ENCODE results near the gene CRY2.
"Not testable (repeated sequence)": the region's sequence is repeated elsewhere in the genome, so short reads cannot be mapped to it uniquely, and the experiment has no call there.

The CRY2 gene

DNA sequence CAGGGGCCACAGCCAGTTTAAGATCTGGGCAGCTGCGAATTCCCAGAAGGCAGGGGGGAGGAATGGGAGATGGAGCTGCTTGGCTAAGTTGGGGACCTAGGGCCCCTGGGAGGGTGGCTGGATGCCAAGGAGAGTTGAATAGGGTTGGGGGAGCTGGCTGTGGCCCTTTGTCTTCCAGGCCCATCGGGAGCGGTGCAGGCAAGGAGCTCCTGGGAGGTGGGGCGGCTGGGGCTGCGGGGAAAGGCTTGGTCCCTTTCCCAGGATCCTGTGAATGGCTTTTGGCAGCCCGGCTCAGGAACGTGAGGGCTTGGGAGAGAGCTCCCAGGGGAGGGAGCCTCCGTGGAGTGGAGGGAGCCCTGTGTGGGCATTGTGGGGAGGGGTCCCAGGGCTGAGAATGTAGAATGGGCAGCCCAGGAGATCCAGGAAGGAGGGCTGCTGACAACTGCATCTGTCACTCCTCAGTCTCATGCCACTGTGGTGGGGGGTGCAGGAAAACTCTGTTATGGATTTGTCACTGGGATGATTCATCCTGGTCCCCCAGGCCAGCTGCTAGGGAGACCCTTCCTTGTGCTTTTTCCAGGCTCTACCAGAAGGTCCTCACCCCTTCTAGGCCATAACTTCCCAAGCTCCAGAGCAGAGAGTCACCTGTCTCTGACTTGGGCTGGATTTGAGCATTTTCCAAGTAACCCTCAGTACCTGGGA lies 53.8 kb downstream of the CRY2 start:
- DNase-seq, result no peak

DNA sequence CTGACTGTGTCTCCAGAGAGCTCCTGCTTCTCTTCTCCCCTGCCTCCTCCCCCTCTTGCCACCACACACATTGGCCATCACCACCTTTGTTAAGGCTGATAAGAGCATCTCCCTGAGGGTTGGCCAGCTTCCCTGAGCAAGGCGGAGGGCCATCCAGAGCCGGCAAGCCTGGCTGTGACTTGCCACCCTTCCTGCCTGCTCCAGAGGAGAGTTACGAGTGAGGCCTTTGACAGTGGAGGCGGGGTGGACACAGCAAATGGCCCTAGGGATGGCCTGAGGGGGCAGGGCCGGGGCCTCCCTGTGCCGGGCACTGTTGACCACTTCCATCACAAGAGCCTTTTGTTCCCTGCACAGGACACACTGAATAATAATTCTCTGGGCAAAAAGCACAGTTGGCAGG lies 54.4 kb downstream of the CRY2 start:
- DNase-seq, result no peak

DNA sequence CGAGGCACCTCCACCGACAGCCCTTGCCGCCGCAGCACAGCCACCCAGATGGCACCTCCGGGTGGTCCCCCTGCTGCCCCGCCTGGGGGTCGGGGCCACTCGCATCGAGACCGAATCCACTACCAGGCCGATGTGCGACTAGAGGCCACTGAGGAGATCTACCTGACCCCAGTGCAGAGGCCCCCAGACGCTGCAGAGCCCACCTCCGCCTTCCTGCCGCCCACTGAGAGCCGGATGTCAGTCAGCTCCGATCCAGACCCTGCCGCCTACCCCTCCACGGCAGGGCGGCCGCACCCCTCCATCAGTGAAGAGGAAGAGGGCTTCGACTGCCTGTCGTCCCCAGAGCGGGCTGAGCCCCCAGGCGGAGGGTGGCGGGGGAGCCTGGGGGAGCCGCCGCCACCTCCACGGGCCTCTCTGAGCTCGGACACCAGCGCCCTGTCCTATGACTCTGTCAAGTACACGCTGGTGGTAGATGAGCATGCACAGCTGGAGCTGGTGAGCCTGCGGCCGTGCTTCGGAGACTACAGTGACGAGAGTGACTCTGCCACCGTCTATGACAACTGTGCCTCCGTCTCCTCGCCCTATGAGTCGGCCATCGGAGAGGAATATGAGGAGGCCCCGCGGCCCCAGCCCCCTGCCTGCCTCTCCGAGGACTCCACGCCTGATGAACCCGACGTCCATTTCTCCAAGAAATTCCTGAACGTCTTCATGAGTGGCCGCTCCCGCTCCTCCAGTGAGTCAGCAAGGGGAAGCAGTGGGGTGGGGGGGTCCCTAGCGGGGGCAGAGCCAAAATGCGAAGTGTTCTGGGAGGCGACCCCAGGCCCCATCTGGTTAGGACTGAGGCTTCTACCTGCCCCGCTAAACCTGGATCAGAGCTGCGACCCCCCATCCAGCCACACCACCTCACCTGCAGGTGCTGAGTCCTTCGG lies 55.4 kb downstream of the CRY2 start:
- DNase-seq, result no peak

DNA sequence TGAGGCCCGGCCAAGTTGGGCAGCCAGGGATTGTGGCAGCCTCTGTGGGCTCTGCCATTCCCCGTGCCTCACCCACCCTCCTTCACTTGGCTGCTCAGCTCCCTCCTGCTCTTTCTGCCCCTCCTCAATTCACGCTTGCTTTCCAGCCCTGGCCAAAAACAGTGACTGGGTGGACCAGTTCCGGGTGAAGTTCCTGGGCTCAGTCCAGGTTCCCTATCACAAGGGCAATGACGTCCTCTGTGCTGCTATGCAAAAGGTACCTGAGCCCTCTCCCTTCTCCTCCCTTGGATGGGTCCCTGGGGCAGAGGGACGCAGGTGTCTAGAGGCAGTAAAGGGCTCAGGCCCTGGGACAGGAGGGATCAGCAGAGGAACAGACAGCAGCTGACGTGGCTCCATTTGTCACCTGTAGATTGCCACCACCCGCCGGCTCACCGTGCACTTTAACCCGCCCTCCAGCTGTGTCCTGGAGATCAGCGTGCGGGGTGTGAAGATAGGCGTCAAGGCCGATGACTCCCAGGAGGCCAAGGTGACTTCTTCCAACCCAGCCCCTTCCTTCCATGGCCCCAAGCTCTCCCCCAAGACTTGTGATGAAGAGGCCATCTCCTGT lies 57.1 kb downstream of the CRY2 start:
- DNase-seq, result no peak

DNA sequence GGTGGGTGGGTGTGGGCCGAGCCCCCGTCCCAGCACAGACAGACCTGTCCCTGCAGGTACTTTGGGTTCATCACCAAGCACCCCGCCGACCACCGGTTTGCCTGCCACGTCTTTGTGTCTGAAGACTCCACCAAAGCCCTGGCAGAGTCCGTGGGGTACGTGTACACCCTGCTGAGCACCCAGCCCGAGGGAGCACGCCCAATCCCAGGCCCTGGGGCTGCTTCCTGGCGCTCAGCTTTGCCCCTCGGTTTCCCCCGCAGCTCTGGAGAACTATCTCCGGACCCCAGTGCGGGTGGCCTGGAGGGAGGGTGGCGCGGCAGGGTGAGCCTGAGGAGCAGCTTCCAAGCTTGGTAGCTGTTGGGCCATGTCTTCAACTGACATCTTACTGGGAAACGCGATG lies 57.8 kb downstream of the CRY2 start:
- DNase-seq, result no peak

DNA sequence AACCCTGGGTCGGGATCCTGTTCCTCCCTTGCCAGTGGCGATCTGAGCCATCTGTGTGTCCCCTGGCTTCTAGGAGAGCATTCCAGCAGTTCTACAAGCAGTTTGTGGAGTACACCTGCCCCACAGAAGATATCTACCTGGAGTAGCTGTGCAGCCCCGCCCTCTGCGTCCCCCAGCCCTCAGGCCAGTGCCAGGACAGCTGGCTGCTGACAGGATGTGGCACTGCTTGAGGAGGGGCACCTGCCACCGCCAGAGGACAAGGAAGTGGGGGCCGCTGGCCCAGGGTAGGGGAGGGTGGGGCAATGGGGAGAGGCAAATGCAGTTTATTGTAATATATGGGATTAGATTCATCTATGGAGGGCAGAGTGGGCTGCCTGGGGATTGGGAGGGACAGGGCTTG lies 58.3 kb downstream of the CRY2 start:
- DNase-seq, result not testable (repeated sequence)

DNA sequence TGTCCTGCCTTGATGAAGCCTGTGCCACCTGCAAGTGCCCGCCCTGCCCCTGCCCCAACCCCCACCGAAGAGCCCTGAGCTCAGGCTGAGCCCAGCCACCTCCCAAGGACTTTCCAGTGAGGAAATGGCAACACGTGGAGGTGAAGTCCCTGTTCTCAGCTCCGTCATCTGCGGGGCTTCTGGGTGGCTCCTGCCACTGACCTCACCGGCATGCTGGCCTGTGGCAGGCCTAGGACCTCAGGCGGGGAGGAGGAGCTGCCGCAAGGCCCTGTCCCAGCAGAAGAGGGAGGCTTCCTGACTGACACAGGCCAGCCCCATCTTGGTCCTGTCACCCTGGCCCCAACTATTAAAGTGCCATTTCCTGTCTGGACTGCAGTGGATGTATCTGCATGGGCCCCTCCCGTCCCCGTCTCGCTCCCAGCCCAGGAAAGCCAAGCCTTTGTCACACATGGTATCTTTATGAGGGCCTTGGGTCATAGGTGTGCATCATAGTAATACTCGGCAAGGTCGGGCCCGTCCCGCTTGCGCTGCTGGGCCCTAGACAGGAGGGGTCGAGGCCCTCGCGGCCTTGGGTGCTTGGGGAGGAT lies 58.9 kb downstream of the CRY2 start:
- no peak for DNase-seq

DNA sequence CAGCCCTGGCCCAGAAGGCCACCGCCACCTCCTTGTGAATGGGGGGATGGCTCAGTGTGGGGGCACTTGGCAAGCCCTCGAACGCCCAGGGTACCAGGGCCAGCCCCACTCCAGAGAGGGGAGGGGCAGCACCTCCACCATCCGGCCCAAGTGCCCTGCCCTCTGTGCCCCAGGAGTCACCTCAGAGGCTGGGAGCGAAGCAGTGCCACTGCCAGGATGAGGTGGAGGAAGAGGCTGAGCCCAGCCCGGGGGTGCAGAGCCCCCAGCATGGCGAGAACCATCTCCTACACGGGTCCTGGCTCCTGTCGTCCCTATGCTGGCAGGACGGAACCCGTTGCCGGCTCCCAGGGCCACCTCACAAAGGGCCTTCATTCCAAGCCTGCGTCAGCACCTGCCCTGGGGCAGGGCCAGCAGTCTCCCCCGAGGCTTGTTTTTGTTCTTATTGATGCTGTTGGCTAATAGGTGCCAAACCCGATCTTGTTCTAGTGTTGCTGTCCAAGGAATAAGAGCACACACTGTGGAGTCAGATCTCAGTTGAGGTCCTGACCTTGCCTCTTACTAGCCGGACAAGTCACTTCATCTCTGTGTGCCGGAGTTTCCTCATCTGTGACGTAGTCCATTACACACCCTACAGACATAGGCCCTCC lies 59.8 kb downstream of the CRY2 start, which contains the start of gene FREY1:
Gene FREY1 (minus strand): TSS at position 307 of the 647 bp plus-strand sequence. CDS start 26 bp downstream, at position 281.
- DNase-seq, result no peak

DNA sequence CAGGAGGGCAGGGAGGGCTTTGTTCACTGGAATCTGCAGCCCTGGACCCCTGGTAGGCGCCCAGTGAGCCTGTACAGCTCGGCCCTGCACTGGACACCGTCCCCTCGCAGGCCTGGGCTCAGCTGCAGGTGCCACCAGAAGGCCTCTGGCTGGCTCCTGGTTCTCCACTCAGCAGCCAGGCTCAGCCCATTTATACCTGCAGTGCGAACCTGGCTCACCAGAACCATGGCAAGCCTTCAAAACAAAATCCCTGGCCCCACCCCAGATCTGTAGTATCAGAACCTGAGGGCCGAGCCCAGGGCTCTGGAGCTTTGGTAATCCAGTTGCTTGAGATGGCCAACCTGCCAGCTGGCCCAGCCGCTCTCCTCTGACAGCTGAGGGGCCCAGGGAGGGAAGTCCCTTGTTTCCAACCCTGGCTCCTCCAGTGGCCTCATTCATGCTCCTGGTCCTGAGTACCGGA lies 60.7 kb downstream of the CRY2 start:
- no peak for DNase-seq

DNA sequence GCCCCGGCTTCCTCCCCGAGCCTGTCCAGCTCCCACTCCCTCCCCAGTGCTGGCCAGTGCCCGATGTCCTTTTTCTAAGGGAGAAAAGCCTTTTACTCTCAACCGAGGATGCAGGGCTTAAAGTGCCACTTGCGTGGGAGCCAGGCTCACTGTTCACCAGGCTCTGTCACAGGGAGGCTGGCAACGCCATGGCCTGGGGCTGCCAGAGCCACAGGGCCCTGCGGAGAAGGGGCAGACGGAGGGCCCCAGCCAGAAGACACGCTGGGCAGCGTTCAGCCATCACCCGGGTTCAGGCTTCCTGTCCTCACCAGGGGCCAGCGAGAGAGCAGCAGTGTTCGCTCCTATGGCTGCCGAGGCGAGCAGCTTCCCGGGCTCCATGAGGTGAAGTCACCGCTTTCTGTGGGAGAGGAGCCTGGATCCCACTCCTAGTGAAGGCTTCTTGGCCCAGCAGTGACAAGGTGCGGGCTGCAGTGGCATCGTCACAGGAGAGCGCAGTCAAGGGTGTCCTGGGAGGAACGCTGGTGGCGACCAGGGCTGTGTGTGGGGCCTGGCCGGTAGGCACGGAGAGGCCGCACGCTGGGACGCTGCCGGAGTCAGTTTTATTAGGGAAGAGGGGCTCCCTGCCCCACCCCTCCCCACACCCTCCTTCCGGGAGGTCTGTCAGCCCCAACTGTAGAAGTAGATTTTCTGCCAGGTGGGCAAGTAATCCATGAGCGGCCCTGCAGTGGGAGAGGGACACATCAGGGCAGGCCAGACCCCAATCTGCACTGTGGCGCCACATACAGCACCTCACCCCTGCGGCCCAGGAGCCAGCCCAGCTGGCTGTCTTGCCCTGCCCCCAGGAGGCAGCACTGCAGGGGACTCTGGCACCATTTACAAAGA lies 62.6 kb downstream of the CRY2 start:
- DNase-seq, result no peak

DNA sequence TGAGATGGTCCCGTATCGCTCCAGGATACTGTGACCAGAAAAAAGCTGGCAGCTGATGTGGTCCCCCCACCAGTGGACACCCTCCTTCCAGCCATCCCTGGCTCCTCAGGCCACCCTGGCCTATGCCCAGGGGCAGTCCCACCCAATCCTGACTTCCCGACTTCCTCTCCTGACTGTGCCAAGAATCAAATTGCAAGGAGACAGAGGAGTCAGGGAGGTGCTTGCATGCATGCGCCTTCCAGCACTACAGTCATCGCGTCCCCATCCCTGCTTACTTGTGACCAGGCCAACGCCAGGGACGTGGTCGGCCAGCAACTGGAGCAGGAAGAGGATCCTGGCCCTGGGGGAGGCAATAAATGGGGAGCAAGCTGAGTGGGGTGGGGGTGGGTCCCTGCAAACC lies 63.3 kb downstream of the CRY2 start:
- DNase-seq, result no peak

DNA sequence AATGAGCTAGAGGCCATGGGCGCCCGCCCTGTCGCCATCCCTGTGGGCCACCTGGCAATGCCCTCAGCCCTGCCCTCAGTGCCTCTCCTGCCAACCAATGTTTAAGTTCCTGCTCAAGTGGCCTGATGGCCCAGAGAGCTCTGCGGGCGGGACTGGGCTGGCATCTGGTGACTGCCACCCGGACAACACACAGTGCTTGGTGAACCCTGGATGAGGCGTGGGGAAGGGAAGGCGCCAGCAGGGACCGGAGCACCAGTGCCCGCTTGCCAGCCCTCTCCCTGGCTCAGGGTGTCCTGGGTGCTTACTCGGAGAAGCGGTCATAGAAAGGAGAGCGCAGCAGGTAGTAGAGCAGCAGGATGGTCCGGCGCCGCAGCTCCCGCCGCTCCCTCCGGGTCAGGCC lies 66.2 kb downstream of the CRY2 start:
- no peak for DNase-seq

DNA sequence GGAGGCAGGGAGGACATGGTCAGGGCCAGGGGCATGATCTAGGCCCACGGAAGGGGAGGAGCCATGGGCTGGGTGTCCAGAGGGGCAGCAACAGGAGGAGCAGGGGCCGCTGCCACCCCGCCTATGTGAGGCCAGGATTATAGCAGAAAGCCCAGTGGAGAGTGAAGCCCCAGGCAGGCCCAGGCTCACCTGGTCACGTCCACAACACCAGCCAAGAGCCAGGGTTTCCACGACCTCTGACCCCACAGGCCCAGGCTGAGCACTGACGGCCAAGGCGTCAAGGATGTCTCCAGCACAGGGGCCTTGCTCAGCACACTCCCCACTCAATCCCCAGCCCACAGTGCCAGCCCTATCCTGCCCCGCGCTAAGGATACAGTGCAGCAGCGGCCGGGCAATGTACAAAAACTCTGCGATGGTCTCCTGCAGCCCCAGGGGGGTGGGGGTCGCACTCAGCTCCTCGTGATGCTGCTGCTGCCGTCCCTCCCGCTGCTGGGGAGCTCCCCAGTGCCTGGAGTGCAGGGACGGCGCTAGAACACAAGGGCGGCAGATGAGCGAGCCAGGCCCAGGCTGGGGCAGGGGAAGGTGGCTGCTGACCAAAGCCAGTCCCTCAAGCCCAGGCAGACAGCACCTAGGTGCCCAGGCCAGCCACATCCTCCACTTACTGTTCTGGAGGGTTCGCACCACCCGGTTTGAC lies 66.8 kb downstream of the CRY2 start:
- no peak for DNase-seq

DNA sequence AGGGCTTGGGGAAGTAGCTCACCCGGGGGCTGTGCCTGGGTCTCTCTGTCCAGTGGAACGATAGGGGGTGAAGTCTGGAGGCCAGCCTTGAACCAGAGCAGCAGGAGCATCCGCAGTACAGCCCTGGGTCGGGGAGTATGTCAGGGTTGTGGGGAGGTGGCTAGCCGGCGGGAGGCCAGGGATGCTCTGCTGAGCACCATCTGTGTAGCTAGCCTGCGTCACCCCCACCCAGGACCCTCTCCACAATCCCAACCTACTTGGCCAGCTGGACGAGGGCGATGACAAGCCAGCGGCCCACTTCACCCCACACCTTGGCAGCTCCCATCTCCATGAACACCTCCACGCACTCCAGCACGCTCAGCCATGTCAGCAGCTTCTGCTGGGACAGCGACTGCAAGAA lies 68.2 kb downstream of the CRY2 start:
- DNase-seq, result no peak

DNA sequence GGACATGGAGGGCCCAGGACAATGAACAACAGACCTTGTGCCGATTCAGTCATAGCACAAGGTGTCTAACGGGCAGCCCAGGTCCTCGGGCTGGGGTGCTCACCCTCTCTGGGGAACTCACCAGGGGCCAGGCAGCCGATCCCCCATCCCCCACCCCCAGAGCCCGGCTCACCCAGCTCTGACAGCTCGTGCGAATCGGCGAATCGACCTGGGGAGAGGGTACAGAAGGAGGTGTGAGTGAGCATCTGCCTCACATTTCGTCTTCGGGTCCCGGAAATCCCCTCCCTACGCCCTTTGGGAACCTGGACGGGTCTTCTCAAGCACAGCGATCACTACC lies 70.0 kb downstream of the CRY2 start:
- DNase-seq, result peak; percentile 23

DNA sequence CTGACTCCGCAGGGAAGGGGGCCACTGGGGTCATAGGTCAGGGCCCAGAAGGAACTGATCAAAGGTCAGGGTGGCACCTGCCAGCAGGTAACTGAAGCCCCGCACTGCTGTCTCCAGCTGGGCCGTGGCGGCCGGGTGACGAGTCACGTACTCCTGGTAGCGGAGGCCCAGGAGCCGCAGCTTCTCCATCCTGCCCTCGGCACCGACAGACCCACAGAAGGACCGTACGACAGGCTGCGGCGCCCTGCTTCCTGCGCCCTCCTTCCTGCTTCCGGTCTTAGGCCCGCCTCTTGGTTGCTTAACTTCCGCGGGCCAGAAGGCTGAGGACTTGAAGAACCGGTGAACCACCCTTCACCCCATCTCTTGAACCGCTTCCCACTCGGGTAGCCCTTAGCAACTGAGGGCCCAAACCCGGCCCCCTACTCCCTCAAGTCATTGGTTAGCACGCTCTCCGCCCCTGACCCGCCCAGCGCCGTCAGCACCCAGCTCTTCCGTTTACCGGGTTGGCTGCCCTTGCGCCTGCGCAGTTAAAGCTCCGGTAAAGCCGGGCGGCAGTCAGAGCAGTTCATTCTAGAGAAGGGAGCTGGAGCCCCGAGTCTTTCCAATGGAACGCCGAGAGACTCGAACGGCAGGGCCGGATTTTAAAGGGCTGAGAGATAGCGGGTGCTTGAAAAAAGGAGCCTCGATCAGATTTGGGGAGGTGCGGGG lies 70.5 kb downstream of the CRY2 start, which contains the start of gene PEX16:
Gene PEX16 (minus strand): TSS at position 255 of the 708 bp plus-strand sequence. CDS start 66 bp downstream, at position 189.
- peak; percentile 94 for DNase-seq

DNA sequence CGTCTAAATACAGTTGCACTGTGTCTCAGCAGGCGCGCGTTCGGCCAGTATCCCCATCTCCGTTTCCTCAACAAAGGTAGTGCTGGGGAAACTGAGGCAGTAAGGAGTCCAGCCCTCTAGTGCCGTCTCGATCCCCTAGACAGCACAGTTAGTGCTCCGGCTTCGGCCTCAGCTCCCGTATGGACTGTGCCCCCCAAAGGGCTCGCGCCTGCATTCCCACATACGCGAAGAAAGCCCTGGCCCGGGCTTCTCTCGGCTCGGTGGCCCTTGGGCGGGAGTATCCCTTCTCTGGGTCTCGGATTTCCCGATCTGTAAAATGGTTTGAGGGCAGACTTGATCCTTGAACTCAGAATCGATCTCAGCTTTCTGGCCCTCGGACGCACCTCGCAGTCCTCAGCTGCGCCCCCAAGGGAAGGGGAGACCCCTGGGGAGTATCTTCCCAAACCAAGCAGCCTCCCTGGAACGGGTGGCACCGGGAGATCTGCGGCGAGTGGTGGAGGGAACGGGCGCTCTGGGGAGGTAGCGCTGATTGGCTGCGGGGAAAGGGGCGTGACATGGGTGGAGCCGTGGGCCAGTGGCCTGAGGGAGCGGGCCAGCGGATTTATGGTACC lies 71.2 kb downstream of the CRY2 start:
- DNase-seq, result peak; percentile 62

DNA sequence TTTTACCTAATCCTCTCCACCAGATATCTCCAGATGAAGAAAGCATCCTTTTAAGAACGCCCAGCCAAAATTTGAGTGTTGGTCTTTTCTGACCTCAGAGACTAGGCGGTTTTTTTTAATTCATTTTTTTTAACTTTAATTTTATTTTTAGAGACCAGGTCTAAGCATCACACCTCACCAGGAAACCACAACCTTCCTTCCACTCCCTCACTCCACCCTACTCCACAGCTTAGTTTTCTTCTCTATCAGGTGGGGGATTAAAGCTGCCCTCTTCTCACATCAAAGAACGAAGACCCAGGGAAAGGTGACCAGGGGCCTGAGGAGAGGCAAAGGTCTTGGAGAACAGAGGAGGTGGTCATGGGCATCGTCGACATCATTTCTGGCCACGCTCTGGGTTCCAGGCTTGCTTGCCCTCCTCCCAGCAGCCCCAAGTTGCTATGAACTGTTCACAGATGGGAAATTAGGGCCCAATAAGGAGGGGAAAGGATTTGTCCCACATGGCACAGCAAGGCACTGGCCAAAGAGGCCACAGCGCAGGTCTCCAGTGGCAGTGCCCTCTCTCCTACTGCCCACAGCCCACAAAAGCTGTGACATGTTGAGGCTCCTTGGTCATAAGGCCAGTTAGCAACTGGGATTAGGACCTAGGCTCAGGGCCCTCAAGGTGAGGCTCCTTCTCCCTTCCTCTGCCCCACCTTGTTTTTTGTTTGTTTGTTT lies 71.8 kb downstream of the CRY2 start:
- DNase-seq, result no peak

All from stimulated activated CD4-positive, alpha-beta T cell treated with anti-CD3 and anti-CD28 coated beads, Interleukin-4, amount 100 ng/mL, for 1 hour (primary cell).